ENCODE results near the gene AHCYL1.

DNA sequence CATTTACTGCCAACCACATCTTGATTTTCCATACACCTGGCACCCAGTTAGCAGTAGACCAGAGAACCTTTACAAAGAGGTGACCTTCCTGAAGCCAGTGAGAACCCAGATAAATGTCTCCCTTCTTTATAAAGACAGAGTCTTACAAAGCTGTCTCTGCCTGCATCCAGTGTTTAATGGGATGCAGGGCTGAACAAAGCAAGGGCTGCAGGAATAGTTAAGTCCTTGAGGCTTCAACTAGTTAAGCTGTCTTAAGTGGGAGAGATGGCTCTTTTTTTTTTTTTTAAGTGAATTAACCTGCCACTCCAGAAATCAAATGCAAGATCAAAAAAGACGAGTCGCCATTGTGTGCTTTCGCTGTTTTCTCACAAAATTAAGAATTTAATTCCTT lies 1.5 kb downstream of the AHCYL1 start:
- TF ChIP-seq EZH2 (IDR thresholded peaks at IDR 0.05; ENCODE audit: borderline replicate concordance): no peak
- TF ChIP-seq CTCF (IDR thresholded peaks at IDR 0.05; ENCODE audit: poor library complexity): no peak
- TF ChIP-seq EZH2phosphoT487 (IDR thresholded peaks at IDR 0.05; ENCODE audit: low read depth, severe bottlenecking, unreplicated experiment): no peak

Measured in hepatocyte (in vitro differentiated cells).